Fibroblast of lung (primary cell): Measurements from ENCODE around the gene NOL9. TPM values are rescaled to one million over a fixed set of nuclear protein-coding genes. Genes with fewer than 3 reads are reported as not detected.
"Not testable (repeated sequence)": the region's sequence is repeated elsewhere in the genome, so short reads cannot be mapped to it uniquely, and the experiment has no call there.

Source experiments
- DNase-seq, 2 donors: peaks; one replicate each; pipeline versions ENCODE4 v3.0.0 to v3.0.0-alpha.2; 2010; ENCODE audit warnings: low read depth in 2 of 2
- H2AFZ ChIP-seq: 2 replicates; pipeline ENCODE4 v1.5.1; 2012; ENCODE audit warnings: low read length, control low read depth, inconsistent platforms
- H3K27ac ChIP-seq: 2 replicates; pipeline ENCODE4 v1.5.1; 2011; ENCODE audit warnings: low read length, control low read depth; ENCODE audit not compliant: insufficient read depth
- H3K27me3 ChIP-seq: 2 replicates; pipeline ENCODE4 v1.5.1; 2011; ENCODE audit warnings: mild to moderate bottlenecking, low read length; ENCODE audit not compliant: control insufficient read depth, insufficient read depth
- H3K36me3 ChIP-seq: 2 replicates; pipeline ENCODE4 v1.5.1; 2011; ENCODE audit warnings: low read length; ENCODE audit not compliant: control insufficient read depth, insufficient read depth
- H3K4me1 ChIP-seq: 2 replicates; pipeline ENCODE4 v1.5.1; 2011; ENCODE audit warnings: low read length; ENCODE audit not compliant: control insufficient read depth, insufficient read depth; ENCODE audit errors: extremely low read depth
- H3K4me2 ChIP-seq: 2 replicates; pipeline ENCODE4 v1.5.1; 2011; ENCODE audit warnings: low read length, control low read depth; ENCODE audit not compliant: insufficient read depth; ENCODE audit errors: extremely low read depth
- H3K4me3 ChIP-seq, 4 experiments: fragments of 200-600 bp in 1 of 4; sonication (generic) in 1 of 4; replicated peaks in 1 of 4; 2 replicates each; pipeline ENCODE4 v1.5.1; 2011 to 2016; ENCODE audit warnings: low read length in 4 of 4, low read depth in 3 of 4, mild to moderate bottlenecking in 3 of 4, control low read depth in 2 of 4, inconsistent platforms in 1 of 4, mixed read lengths in 1 of 4; ENCODE audit not compliant: insufficient read depth in 1 of 4; ENCODE audit errors: control extremely low read depth in 1 of 4
- H3K79me2 ChIP-seq: 2 replicates; pipeline ENCODE4 v1.5.1; 2012; ENCODE audit warnings: mild to moderate bottlenecking, low read length, inconsistent platforms; ENCODE audit not compliant: control insufficient read depth, insufficient read depth
- H3K9ac ChIP-seq: 2 replicates; pipeline ENCODE4 v1.5.1; 2011; ENCODE audit warnings: mild to moderate bottlenecking, low read length, control low read depth; ENCODE audit not compliant: insufficient read depth
- H3K9me3 ChIP-seq: 2 replicates; pipeline ENCODE4 v1.5.1; 2012; ENCODE audit warnings: low read depth, low read length; ENCODE audit not compliant: control insufficient read depth, insufficient read depth
- H4K20me1 ChIP-seq: 2 replicates; pipeline ENCODE4 v1.5.1; 2011; ENCODE audit warnings: low read length; ENCODE audit not compliant: control insufficient read depth, insufficient read depth; ENCODE audit errors: extremely low read depth
- EZH2 ChIP-seq: IDR thresholded peaks from 2 replicates; pipeline ENCODE4 v1.5.1; 2012; ENCODE audit warnings: low read length, control low read depth, mild to moderate bottlenecking; ENCODE audit errors: missing control alignments
- polyA plus RNA-seq, 2 donors: library from polyadenylated mRNA; depleted of rRNA in 1 of 2; stranded (reverse) in 1 of 2; unstranded in 1 of 2; fragments of >200 nt; gene quantifications; 2 replicates each; pipeline ENCODE4 v1.2.1, GENCODE V29; 2011 to 2012; ENCODE audit warnings: missing spikeins in 1 of 2
- total RNA-seq: library from RNA; depleted of rRNA; stranded (reverse); fragments of >200 nt; gene quantifications from 2 replicates; pipeline ENCODE4 v1.2.1, GENCODE V29; 2014
- TF ChIP-seq, protein P1 (sequence below), 2 donors: IDR thresholded peaks in 1 of 2; conservative IDR thresholded peaks in 1 of 2; 1 replicate in 1 of 2; 2 replicates in 1 of 2; pipeline ENCODE4 v1.5.1; 2011 to 2012; ENCODE audit warnings: low read length in 2 of 2, control low read depth in 1 of 2, inconsistent platforms in 1 of 2, low read depth in 1 of 2, mild to moderate bottlenecking in 1 of 2

Gene NOL9
- total and polyA plus RNA-seq, 2 donors (not counting 1 experiment from before 2014, with no cell fraction given): 17.5 to 19.0 TPM

DNA sequence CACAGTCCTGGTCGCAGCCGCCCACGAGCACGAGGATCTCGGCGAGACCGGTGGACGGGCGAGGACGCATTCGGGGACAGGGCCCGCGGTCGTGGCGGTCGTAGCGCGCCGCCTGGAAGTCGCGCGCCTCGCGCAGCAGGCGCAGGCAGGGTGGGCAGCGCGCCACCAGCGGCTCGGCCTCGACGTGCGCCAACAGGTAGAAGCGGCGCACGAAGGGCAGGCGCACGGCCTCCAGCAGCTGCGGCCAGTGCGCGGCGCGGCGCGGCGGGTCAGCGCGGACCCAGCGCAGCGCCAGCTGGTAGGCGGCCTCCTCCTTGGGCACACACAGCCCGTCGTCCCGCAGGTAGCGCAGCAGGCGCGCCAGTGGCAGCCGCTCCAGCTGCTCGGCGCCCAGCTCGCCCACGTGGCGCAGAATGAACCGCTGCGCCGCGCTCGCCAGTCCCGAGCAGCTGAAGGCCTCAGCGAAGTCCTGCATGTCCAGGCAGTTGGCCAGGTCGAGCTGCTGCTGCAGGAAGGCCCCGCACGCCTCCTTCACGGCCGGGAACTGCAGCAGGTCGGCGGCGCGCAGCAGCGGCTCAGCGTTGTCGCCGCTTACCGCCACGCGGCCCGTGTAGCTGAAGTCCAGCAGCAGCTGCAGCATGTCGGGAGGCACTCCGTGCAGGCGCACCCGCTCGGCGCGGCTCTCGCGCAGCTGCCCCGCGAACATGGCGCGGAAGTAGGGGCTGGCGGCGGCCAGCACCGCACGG lies 47.8 kb upstream of the NOL9 start:
- Histone ChIP-seq H3K27ac (peak overlapping the region; percentile 92), H4K20me1 (no peaks in the 10 kb centered on the region), H3K27me3 (no peaks in the 10 kb centered on the region), H3K36me3 (peaks cover 17% of the 10 kb centered on the region), H2AFZ (no peak overlapping the region), H3K79me2 (peaks cover 47% of the 10 kb centered on the region), H3K9me3 (no peaks in the 10 kb centered on the region), H3K9ac (peak overlapping the region; percentile 88), H3K4me3 (peak overlapping the region; percentile 71 to 99 (median 94)), H3K4me1 (peaks cover 11% of the 10 kb centered on the region), H3K4me2 (peak overlapping the region; percentile 90)
- TF ChIP-seq, protein P1, sequence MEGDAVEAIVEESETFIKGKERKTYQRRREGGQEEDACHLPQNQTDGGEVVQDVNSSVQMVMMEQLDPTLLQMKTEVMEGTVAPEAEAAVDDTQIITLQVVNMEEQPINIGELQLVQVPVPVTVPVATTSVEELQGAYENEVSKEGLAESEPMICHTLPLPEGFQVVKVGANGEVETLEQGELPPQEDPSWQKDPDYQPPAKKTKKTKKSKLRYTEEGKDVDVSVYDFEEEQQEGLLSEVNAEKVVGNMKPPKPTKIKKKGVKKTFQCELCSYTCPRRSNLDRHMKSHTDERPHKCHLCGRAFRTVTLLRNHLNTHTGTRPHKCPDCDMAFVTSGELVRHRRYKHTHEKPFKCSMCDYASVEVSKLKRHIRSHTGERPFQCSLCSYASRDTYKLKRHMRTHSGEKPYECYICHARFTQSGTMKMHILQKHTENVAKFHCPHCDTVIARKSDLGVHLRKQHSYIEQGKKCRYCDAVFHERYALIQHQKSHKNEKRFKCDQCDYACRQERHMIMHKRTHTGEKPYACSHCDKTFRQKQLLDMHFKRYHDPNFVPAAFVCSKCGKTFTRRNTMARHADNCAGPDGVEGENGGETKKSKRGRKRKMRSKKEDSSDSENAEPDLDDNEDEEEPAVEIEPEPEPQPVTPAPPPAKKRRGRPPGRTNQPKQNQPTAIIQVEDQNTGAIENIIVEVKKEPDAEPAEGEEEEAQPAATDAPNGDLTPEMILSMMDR (conservative IDR thresholded peaks at IDR 0.05 in 1 of 2, IDR thresholded peaks at IDR 0.05 in 1 of 2; ENCODE audit: low read depth in 1 of 2, low read length in 2 of 2): no peak
- TF ChIP-seq EZH2: no peak
- DNase-seq: peak; percentile 70 to 71

DNA sequence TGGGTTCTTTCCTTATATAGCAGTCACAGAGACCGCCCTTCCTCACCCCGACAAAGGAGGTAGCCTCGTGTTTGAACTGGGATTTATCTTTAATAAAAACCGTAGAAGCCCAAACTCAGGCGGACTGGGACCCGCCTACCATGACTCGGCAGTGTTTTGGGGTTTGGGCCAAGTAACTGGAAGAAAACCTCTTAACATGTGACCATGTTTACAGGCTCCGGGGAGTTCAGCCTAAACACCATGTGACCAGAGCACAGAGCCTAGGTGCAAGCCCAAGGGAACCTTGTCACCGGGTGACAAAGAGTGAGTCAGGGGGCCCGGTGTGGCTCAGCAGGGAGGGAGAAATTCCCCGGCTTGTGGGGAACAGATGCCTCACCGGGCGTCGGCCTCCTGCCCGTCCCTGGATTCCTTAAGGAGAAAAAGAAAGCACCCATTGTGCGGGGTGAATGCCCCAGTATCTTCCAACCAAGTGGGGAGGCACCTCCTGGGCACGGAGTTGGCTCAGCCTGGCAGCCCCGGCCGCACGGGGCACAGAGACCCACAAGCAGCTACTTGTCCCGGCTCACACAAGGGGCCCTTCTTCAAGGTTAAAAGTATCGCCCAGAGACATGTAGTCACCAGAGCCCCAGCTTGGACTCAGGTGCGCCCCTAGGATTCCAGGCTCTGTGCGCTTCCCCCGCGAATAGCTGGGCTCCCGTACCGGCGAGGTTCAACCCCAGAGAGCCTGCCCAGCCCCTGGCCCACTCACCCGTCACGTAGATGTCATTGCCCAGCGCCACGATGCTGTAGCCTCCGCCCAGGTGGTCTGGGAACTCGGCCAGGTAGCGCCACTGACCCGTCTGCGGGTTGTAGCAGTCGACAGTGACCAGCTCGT lies 47.0 kb upstream of the NOL9 start:
- peak; percentile 92 to 96 for DNase-seq
- H3K9me3 ChIP-seq: no peaks in the 10 kb centered on the region
- peaks cover 55% of the 10 kb centered on the region for H3K79me2 ChIP-seq
- H3K9ac ChIP-seq: peak overlapping the region; percentile 88
- peak overlapping the region; percentile 71 to 99 (median 94) for H3K4me3 ChIP-seq
- H3K4me2 ChIP-seq: peak overlapping the region; percentile 95
- H2AFZ ChIP-seq: no peak overlapping the region
- peaks cover 17% of the 10 kb centered on the region for H3K36me3 ChIP-seq
- no peaks in the 10 kb centered on the region for H4K20me1 ChIP-seq
- H3K4me1 ChIP-seq: peaks cover 11% of the 10 kb centered on the region
- H3K27me3 ChIP-seq: no peaks in the 10 kb centered on the region
- peak overlapping the region; percentile 92 for H3K27ac ChIP-seq
- no peak for TF ChIP-seq EZH2
- TF ChIP-seq, protein P1 (conservative IDR thresholded peaks at IDR 0.05 in 1 of 2, IDR thresholded peaks at IDR 0.05 in 1 of 2; ENCODE audit: low read depth in 1 of 2, low read length in 2 of 2): peak in 1 of 2 donors; percentile 6

DNA sequence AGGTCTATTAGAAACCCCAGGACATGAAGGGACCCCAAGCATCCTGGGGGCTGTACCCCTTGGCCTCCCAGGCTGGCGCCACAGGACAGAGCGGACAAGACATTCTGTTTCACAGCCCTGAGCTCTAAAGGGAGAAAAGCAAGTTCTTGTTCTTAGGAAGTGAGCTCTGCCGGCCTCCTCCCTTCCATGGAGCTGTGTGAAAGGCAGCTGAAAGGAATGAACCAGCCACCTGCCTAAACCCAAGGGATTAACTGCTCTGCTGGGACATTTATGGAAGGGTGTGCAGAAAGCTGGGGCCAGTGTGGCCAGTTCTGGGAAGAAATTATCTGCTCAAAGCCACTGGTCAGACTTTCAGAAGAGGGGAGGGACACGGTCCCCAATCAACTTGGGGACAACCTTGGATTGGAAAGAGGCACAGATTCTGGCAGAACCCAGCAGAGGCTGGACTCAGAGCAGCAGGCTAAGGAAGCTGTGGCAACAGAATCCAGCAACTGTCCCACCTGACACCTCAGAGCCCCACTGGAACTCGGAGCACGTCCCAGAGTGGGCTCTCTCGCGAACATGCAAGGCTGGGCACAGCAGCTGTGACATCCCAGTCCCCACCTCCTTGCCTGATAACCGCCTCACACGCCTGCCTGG lies 46.2 kb upstream of the NOL9 start:
- Histone ChIP-seq H3K4me2 (peak overlapping the region; percentile 95), H3K27me3 (no peaks in the 10 kb centered on the region), H3K27ac (peak overlapping the region; percentile 92), H3K4me1 (peaks cover 11% of the 10 kb centered on the region), H4K20me1 (no peaks in the 10 kb centered on the region), H3K79me2 (peaks cover 62% of the 10 kb centered on the region), H3K9ac (peak overlapping the region; percentile 88), H3K4me3 (peak overlapping the region; percentile 71 to 99 (median 94)), H3K9me3 (no peaks in the 10 kb centered on the region), H2AFZ (no peak overlapping the region), H3K36me3 (peaks cover 21% of the 10 kb centered on the region)
- DNase-seq: no peak
- TF ChIP-seq, protein P1 (conservative IDR thresholded peaks at IDR 0.05 in 1 of 2, IDR thresholded peaks at IDR 0.05 in 1 of 2; ENCODE audit: low read depth in 1 of 2, low read length in 2 of 2): no peak
- TF ChIP-seq EZH2: no peak

DNA sequence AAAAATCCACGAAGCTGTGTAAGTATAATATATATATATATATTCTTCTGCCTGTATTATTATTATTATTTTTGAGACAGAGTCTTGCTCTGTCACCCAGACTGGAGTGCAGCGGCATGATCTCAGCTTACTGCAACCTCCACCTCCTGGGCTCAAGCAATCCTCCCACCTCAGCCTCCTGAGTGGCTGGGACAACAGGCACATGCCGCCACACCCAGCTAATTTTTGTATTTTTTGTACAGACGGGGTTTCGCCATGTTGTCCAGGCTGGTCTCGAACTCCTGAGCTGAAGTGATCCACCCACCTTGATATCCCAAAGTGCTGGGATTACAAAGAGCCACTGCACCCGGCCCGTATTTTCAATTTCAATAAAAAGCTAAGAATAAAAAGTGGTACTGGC lies 45.7 kb upstream of the NOL9 start:
- H3K27me3 ChIP-seq, H4K20me1 ChIP-seq, DNase-seq, H3K9me3 ChIP-seq, H2AFZ ChIP-seq, H3K9ac ChIP-seq: not testable (repeated sequence)
- Histone ChIP-seq H3K4me2 (peak overlapping the region; percentile 95), H3K27ac (peak overlapping the region; percentile 92), H3K4me1 (peaks cover 11% of the 10 kb centered on the region), H3K36me3 (peaks cover 24% of the 10 kb centered on the region), H3K79me2 (peaks cover 67% of the 10 kb centered on the region), H3K4me3 (peak overlapping the region; percentile 71 to 99 (median 94))
